K562 (cell line): Measurements from ENCODE around the gene ADCY4. TPM values are rescaled to one million over a fixed set of nuclear protein-coding genes. Genes with fewer than 3 reads are reported as not detected.

Experiments
- BRF2 ChIP-seq: IDR thresholded peaks from 3 replicates; pipeline ENCODE4 v1.6.1; 2011; ENCODE audit warnings: borderline replicate concordance, mild to moderate bottlenecking; ENCODE audit not compliant: insufficient read length, insufficient read depth
- CBX1 ChIP-seq: sonication (generic); IDR thresholded peaks from 2 replicates; pipeline ENCODE4 v1.6.1; 2016; ENCODE audit warnings: antibody characterized with exemption, low read depth, mild to moderate bottlenecking
- CXXC5 ChIP-seq: fragments of 250-450 bp; sonication (Bioruptor Pico); IDR thresholded peaks from 2 replicates; pipeline ENCODE4 v1.8.0; 2022; ENCODE audit warnings: inconsistent platforms, mild to moderate bottlenecking, moderate library complexity
- E2F6 ChIP-seq, 2 experiments: IDR thresholded peaks; 2 replicates each; pipeline ENCODE4 v1.6.1; 2011; ENCODE audit warnings: borderline replicate concordance in 1 of 2, control low read depth in 1 of 2, low read depth in 1 of 2, low read length in 1 of 2, mild to moderate bottlenecking in 1 of 2, mixed read lengths in 1 of 2, moderate library complexity in 1 of 2; ENCODE audit not compliant: insufficient read depth in 1 of 2, insufficient read length in 1 of 2, poor library complexity in 1 of 2, severe bottlenecking in 1 of 2; ENCODE audit errors: extremely low read depth in 1 of 2
- FOXJ2 ChIP-seq: fragments of 200-800 bp; sonication (Bioruptor generic); IDR thresholded peaks from 2 replicates; pipeline ENCODE4 v1.6.1; 2016; ENCODE audit warnings: missing genetic modification characterization, missing compliant biosample characterization
- GABPB2 ChIP-seq: fragments of 250-450 bp; sonication (Bioruptor Pico); conservative IDR thresholded peaks from 2 replicates; pipeline ENCODE4 v1.5.1; 2021; ENCODE audit warnings: mild to moderate bottlenecking
- GATAD2B ChIP-seq: fragments of 450-650 bp; IDR thresholded peaks from 2 replicates; pipeline ENCODE4 v1.6.1; 2017; ENCODE audit warnings: mild to moderate bottlenecking, borderline replicate concordance
- HDAC1 ChIP-seq, 2 experiments: fragments of 450-650 bp; IDR thresholded peaks; 2 replicates each; pipeline ENCODE4 v1.6.1; 2016 to 2017; ENCODE audit warnings: inconsistent platforms in 1 of 2, mild to moderate bottlenecking in 1 of 2, moderate library complexity in 1 of 2
- IFI16 ChIP-seq: fragments of 250-450 bp; sonication (Bioruptor Pico); IDR thresholded peaks from 2 replicates; pipeline ENCODE4 v2.1.2; 2022; ENCODE audit warnings: mild to moderate bottlenecking, inconsistent platforms
- MTA3 ChIP-seq: fragments of 450-650 bp; formaldehyde crosslinking; IDR thresholded peaks from 2 replicates; pipeline ENCODE4 v1.6.1; 2017; ENCODE audit warnings: mild to moderate bottlenecking, borderline replicate concordance
- NEUROD1 ChIP-seq: fragments of 150-350 bp; IDR thresholded peaks from 2 replicates; pipeline ENCODE4 v1.6.1; 2014; ENCODE audit warnings: borderline replicate concordance, low read length, low read depth; ENCODE audit not compliant: partially characterized antibody
- NFATC3 ChIP-seq: fragments of 450-650 bp; IDR thresholded peaks from 2 replicates; pipeline ENCODE4 v1.6.1; 2017; ENCODE audit warnings: mild to moderate bottlenecking
- RBBP5 ChIP-seq: fragments of 200-600 bp; sonication (generic); IDR thresholded peaks from 2 replicates; pipeline ENCODE4 v1.6.1; 2012; ENCODE audit warnings: borderline replicate concordance, mild to moderate bottlenecking, low read length, control low read depth, inconsistent platforms; ENCODE audit not compliant: insufficient read depth, poor library complexity, severe bottlenecking
- RCOR1 ChIP-seq, 2 experiments: IDR thresholded peaks; 2 replicates each; pipeline ENCODE4 v1.6.1; 2012; ENCODE audit warnings: low read depth in 2 of 2, low read length in 2 of 2, borderline replicate concordance in 1 of 2, improper control_type of control experiment in 1 of 2
- SOX6 ChIP-seq: fragments of 450-650 bp; IDR thresholded peaks from 2 replicates; pipeline ENCODE4 v1.6.1; 2014; ENCODE audit warnings: mild to moderate bottlenecking
- ZBTB11 ChIP-seq, 3 experiments: fragments of 200-800 bp in 1 of 3; fragments of 250-450 bp in 1 of 3; fragments of 450-650 bp in 1 of 3; sonication (Bioruptor Pico) in 1 of 3; sonication (Bioruptor generic) in 1 of 3; formaldehyde crosslinking in 1 of 3; IDR thresholded peaks; 2 replicates each; pipeline versions ENCODE4 v1.6.1 to v1.8.0; 2016 to 2022; ENCODE audit warnings: mild to moderate bottlenecking in 2 of 3, missing genetic modification characterization in 2 of 3, missing compliant biosample characterization in 1 of 3, moderate library complexity in 1 of 3
- ZBTB7A ChIP-seq: IDR thresholded peaks from 2 replicates; pipeline ENCODE4 v1.6.1; 2011; ENCODE audit warnings: low read depth, mild to moderate bottlenecking, low read length, moderate library complexity, borderline replicate concordance; ENCODE audit not compliant: control insufficient read depth
- ZNF76 ChIP-seq: fragments of 250-450 bp; sonication (Bioruptor Pico); IDR thresholded peaks from 2 replicates; pipeline ENCODE4 v1.4.0; 2020; ENCODE audit warnings: mild to moderate bottlenecking, moderate library complexity, borderline replicate concordance
- ZNF766 ChIP-seq: fragments of 200-800 bp; sonication (Bioruptor generic); conservative IDR thresholded peaks from 2 replicates; pipeline ENCODE4 v1.6.1; 2016; ENCODE audit warnings: missing genetic modification characterization, missing compliant biosample characterization
- polyA plus RNA-seq, 8 experiments: library from polyadenylated mRNA; depleted of rRNA in 4 of 8; stranded (reverse) in 5 of 8; unstranded in 3 of 8; fragments of >200 nt; fragmentation: Nextera tagmentation in 2 of 8; fragmentation: Illumina TruSeq in 1 of 8; extraction: Ambion mirVana in 2 of 8; extraction: Trizol in 1 of 8; gene quantifications; 2 replicates each; pipeline versions ENCODE4 v1.2.1 to v1.2.3, GENCODE V29; 2011 to 2014; ENCODE audit warnings: inconsistent platforms in 1 of 8, missing spikeins in 1 of 8
- total RNA-seq, 7 experiments: library from RNA; depleted of rRNA in 6 of 7; stranded (reverse); fragments of >200 nt in 6 of 7; fragmentation: Illumina TruSeq in 2 of 7; extraction: Trizol in 2 of 7; gene quantifications; 2 replicates each; pipeline versions ENCODE4 v1.2.1 to v1.2.3, GENCODE V29; 2011 to 2021; ENCODE audit warnings: low replicate concordance in 1 of 7

Gene ADCY4
- total and polyA plus RNA-seq, 9 of the 15 experiments (the other 6 are each of a cell fraction or from before 2014, with no cell fraction given): 0.04 to 0.31 (median 0.15) TPM; not detected in 2

GRCh38 chr14:24271134-24271833 is 63.6 kb downstream of the ADCY4 start, which contains the start of gene RABGGTA (continued):
- TF ChIP-seq RBBP5: peak; percentile 89
- no peak for TF ChIP-seq GABPB2 (CRISPR knock-in tag)
- TF ChIP-seq ZBTB11 (CRISPR knock-in tag; IDR thresholded peaks at IDR 0.05): peak in 1 of 3 experiments; percentile 73; a peak in 1 of 6 replicates
- peak; percentile 59; the same call in 1 of the 2 replicates for TF ChIP-seq ZNF766 (CRISPR knock-in tag)
- no peak for TF ChIP-seq NFATC3
- no peak for TF ChIP-seq BRF2
- no peak for TF ChIP-seq NEUROD1
- TF ChIP-seq CXXC5: peak; percentile 97
- peak; percentile 79 to 91 for TF ChIP-seq E2F6 (IDR thresholded peaks at IDR 0.05; ENCODE audit: borderline replicate concordance in 1 of 2, extremely low read depth in 1 of 2, insufficient read depth in 1 of 2, insufficient read length in 1 of 2, low read depth in 1 of 2, low read length in 1 of 2, poor library complexity in 1 of 2, severe bottlenecking in 1 of 2)
- TF ChIP-seq IFI16 (CRISPR knock-in tag): no peak
- peak in 1 of 2 experiments; percentile 63; a peak in 2 of 4 replicates for TF ChIP-seq RCOR1 (IDR thresholded peaks at IDR 0.05; ENCODE audit: borderline replicate concordance in 1 of 2, low read depth in 2 of 2, low read length in 2 of 2)
- TF ChIP-seq HDAC1 (IDR thresholded peaks at IDR 0.05): 0 out of 4 replicates have a peak, but pooled peaks of 1 of the 2 experiments have one; percentile 40
- peak; percentile 81; the same call in 1 of the 2 replicates for TF ChIP-seq MTA3
- TF ChIP-seq CBX1: 0 out of 2 replicates have a peak, but pooled peaks have one; percentile 60
- TF ChIP-seq SOX6: peak; percentile 54
- TF ChIP-seq ZNF76: peak; percentile 20; the same call in 1 of the 2 replicates
- no peak for TF ChIP-seq FOXJ2 (tag)
- peak; percentile 90 for TF ChIP-seq ZBTB7A
- no peak; the same call in 1 of the 2 replicates for TF ChIP-seq GATAD2B
